ENCODE measurements around the gene ABHD2.

Gene ABHD2

GRCh38 chr15:89107984-89108383 lies 19.7 kb downstream of the ABHD2 start:
- no peak for DNase-seq (ENCODE audit: low read depth)
- no peak overlapping the region for H3K4me3 ChIP-seq (ENCODE audit: low read depth, low read length)
- TF ChIP-seq POLR2A (IDR thresholded peaks at IDR 0.05; ENCODE audit: extremely low read depth, insufficient read length): no peak
- TF ChIP-seq MYC (IDR thresholded peaks at IDR 0.05; ENCODE audit: low read depth, low read length): no peak
- TF ChIP-seq CTCF (IDR thresholded peaks at IDR 0.05; ENCODE audit: low read depth, low read length): no peak
- no peak for TF ChIP-seq MAX (IDR thresholded peaks at IDR 0.05; ENCODE audit: low read depth, low read length)

GRCh38 chr15:89108835-89109234 lies 20.6 kb downstream of the ABHD2 start:
- DNase-seq (ENCODE audit: low read depth): no peak
- TF ChIP-seq POLR2A (IDR thresholded peaks at IDR 0.05; ENCODE audit: extremely low read depth, insufficient read length): no peak
- no peak for TF ChIP-seq MAX (IDR thresholded peaks at IDR 0.05; ENCODE audit: low read depth, low read length)
- TF ChIP-seq CTCF (IDR thresholded peaks at IDR 0.05; ENCODE audit: low read depth, low read length): no peak
- TF ChIP-seq MYC (IDR thresholded peaks at IDR 0.05; ENCODE audit: low read depth, low read length): no peak
- H3K4me3 ChIP-seq (ENCODE audit: low read depth, low read length): no peak overlapping the region

- no peak overlapping the region for H3K4me3 ChIP-seq (ENCODE audit: low read depth, low read length)
- DNase-seq (ENCODE audit: low read depth): no peak
- TF ChIP-seq MAX (IDR thresholded peaks at IDR 0.05; ENCODE audit: low read depth, low read length): no peak
- TF ChIP-seq POLR2A (IDR thresholded peaks at IDR 0.05; ENCODE audit: extremely low read depth, insufficient read length): no peak
- TF ChIP-seq CTCF (IDR thresholded peaks at IDR 0.05; ENCODE audit: low read depth, low read length): no peak
- TF ChIP-seq MYC (IDR thresholded peaks at IDR 0.05; ENCODE audit: low read depth, low read length): no peak
These were observed 21.0 kb downstream of the ABHD2 start for GRCh38 chr15:89109238-89109637.

GRCh38 chr15:89110060-89110459 lies 21.8 kb downstream of the ABHD2 start:
- no peak overlapping the region for H3K4me3 ChIP-seq (ENCODE audit: low read depth, low read length)
- TF ChIP-seq MYC (IDR thresholded peaks at IDR 0.05; ENCODE audit: low read depth, low read length): no peak
- TF ChIP-seq CTCF (IDR thresholded peaks at IDR 0.05; ENCODE audit: low read depth, low read length): no peak
- TF ChIP-seq POLR2A (IDR thresholded peaks at IDR 0.05; ENCODE audit: extremely low read depth, insufficient read length): no peak
- TF ChIP-seq MAX (IDR thresholded peaks at IDR 0.05; ENCODE audit: low read depth, low read length): no peak
- no peak for DNase-seq (ENCODE audit: low read depth)

- no peak overlapping the region for H3K4me3 ChIP-seq (ENCODE audit: low read depth, low read length)
- no peak for DNase-seq (ENCODE audit: low read depth)
- TF ChIP-seq CTCF (IDR thresholded peaks at IDR 0.05; ENCODE audit: low read depth, low read length): no peak
- TF ChIP-seq MYC (IDR thresholded peaks at IDR 0.05; ENCODE audit: low read depth, low read length): no peak
- TF ChIP-seq MAX (IDR thresholded peaks at IDR 0.05; ENCODE audit: low read depth, low read length): no peak
- TF ChIP-seq POLR2A (IDR thresholded peaks at IDR 0.05; ENCODE audit: extremely low read depth, insufficient read length): no peak
These were observed 23.1 kb downstream of the ABHD2 start for GRCh38 chr15:89111352-89111751.

- TF ChIP-seq MYC (IDR thresholded peaks at IDR 0.05; ENCODE audit: low read depth, low read length) (no peak), CTCF (IDR thresholded peaks at IDR 0.05; ENCODE audit: low read depth, low read length) (no peak), POLR2A (IDR thresholded peaks at IDR 0.05; ENCODE audit: extremely low read depth, insufficient read length) (no peak), MAX (IDR thresholded peaks at IDR 0.05; ENCODE audit: low read depth, low read length) (no peak)
- DNase-seq (ENCODE audit: low read depth): no peak
- no peak overlapping the region for H3K4me3 ChIP-seq (ENCODE audit: low read depth, low read length)
These were observed 23.7 kb downstream of the ABHD2 start for GRCh38 chr15:89111961-89112340.
